HCT116 (cell line): ENCODE measurements around the gene KCNN3. TPM values are rescaled to one million over a fixed set of nuclear protein-coding genes. Genes with fewer than 3 reads are reported as not detected.

Experiments used
- ATAC-seq: fragments of 200-7000 bp; cut with Tn5 transposase; 2 replicates; pipeline ENCODE4 v1.9.1; 2020; ENCODE audit warnings: mild to moderate bottlenecking, moderate library complexity
- BruUV-seq: library from RNA; stranded (reverse); fragments of 400-500 nt; replicated peaks from 2 replicates; lab custom pipeline; 2021; lab: Mats Ljungman, UMichigan
- CTCF ChIA-PET: fragments of 300-600 bp; sonication (Branson Sonifier 250); formaldehyde crosslinking; loops from one replicate; lab custom pipeline; 2021; ENCODE audit warnings: antibody characterized with exemption; lab: Charles Lee
- POLR2A ChIA-PET: fragments of 300-600, 350-600 bp; sonication (Branson Sonifier 250); formaldehyde crosslinking; loops from one replicate; lab custom pipeline; 2021; ENCODE audit warnings: antibody characterized with exemption; lab: Charles Lee
- RAD21 ChIA-PET, 2 experiments: fragments of 300-600 bp; sonication (Branson Sonifier 250); formaldehyde crosslinking; loops; one replicate each; lab custom pipeline; 2023; ENCODE audit warnings: low total read pairs in 2 of 2; ENCODE audit not compliant: uncharacterized antibody in 2 of 2, unreplicated experiment in 2 of 2, low non-redundant PET in 1 of 2; lab: Charles Lee
- DNase-seq: peaks from one replicate; pipeline ENCODE4 v3.0.0-alpha.2; 2010; ENCODE audit warnings: low read depth, low spot score
- H2AFZ ChIP-seq: fragments of 200-600 bp; shearing (Covaris generic), sonication (generic); 2 replicates; pipeline ENCODE4 v1.6.1; 2017; ENCODE audit warnings: low read depth, mixed run types, mixed read lengths, antibody characterized with exemption, low read length; ENCODE audit not compliant: poor library complexity, severe bottlenecking
- H3K27ac ChIP-seq: 2 replicates; pipeline ENCODE4 v1.5.1; 2012; ENCODE audit warnings: low read depth, low read length
- H3K27me3 ChIP-seq: fragments of 200-600 bp; sonication (generic); 2 replicates; pipeline ENCODE4 v1.6.1; 2016; ENCODE audit warnings: mixed run types, low read length, mixed read lengths; ENCODE audit not compliant: insufficient read depth
- H3K36me3 ChIP-seq, 2 experiments: fragments of 200-500 bp in 1 of 2; fragments of 200-600 bp in 1 of 2; sonication (Bioruptor generic) in 1 of 2; sonication (generic) in 1 of 2; 2 replicates each; pipeline versions ENCODE4 v1.5.1 to v1.6.1; 2014 to 2016; ENCODE audit warnings: low read length in 2 of 2, inconsistent platforms in 1 of 2, mixed read lengths in 1 of 2, mixed run types in 1 of 2; ENCODE audit not compliant: insufficient read depth in 2 of 2, control insufficient read depth in 1 of 2
- H3K4me1 ChIP-seq, 2 experiments: fragments of 200-600 bp in 1 of 2; sonication (generic) in 1 of 2; 2 replicates each; pipeline versions ENCODE4 v1.5.1 to v1.6.1; 2012 to 2017; ENCODE audit warnings: low read length in 2 of 2, inconsistent platforms in 1 of 2, mild to moderate bottlenecking in 1 of 2, mixed read lengths in 1 of 2, mixed run types in 1 of 2, moderate library complexity in 1 of 2; ENCODE audit not compliant: insufficient read depth in 2 of 2, control insufficient read depth in 1 of 2
- H3K4me2 ChIP-seq: fragments of 200-600 bp; sonication (generic); 2 replicates; pipeline ENCODE4 v1.6.1; 2017; ENCODE audit warnings: mixed run types, low read length, mixed read lengths
- H3K4me3 ChIP-seq, 2 experiments: fragments of 200-600 bp in 1 of 2; sonication (generic) in 1 of 2; replicated peaks in 1 of 2; 2 replicates each; pipeline ENCODE4 v1.5.1; 2011 to 2016; ENCODE audit warnings: low read length in 2 of 2, control low read depth in 1 of 2, low read depth in 1 of 2, mild to moderate bottlenecking in 1 of 2, mixed read lengths in 1 of 2, mixed run types in 1 of 2
- H3K79me2 ChIP-seq: fragments of 200-600 bp; sonication (generic); 2 replicates; pipeline ENCODE4 v1.6.1; 2017; ENCODE audit warnings: mild to moderate bottlenecking, mixed run types, low read length, moderate library complexity, mixed read lengths; ENCODE audit not compliant: insufficient read depth
- H3K9ac ChIP-seq: fragments of 200-600 bp; sonication (generic); 2 replicates; pipeline ENCODE4 v1.6.1; 2016; ENCODE audit warnings: low read length, mixed read lengths
- H3K9me2 ChIP-seq: fragments of 200-600 bp; sonication (generic), shearing (Covaris generic); 2 replicates; pipeline ENCODE4 v1.6.1; 2017; ENCODE audit warnings: mixed run types, mild to moderate bottlenecking, moderate library complexity; ENCODE audit not compliant: insufficient read depth
- H3K9me3 ChIP-seq, 2 experiments: fragments of 200-500 bp in 1 of 2; fragments of 200-600 bp in 1 of 2; sonication (Bioruptor generic) in 1 of 2; sonication (generic) in 1 of 2; 2 replicates each; pipeline ENCODE4 v1.6.1; 2014 to 2017; ENCODE audit warnings: low read length in 2 of 2, mixed read lengths in 2 of 2, inconsistent platforms in 1 of 2, low read depth in 1 of 2, mild to moderate bottlenecking in 1 of 2, mixed run types in 1 of 2, moderate library complexity in 1 of 2; ENCODE audit not compliant: control insufficient read depth in 1 of 2, insufficient read depth in 1 of 2
- H4K20me1 ChIP-seq: fragments of 200-600 bp; sonication (generic), shearing (Covaris generic); 2 replicates; pipeline ENCODE4 v1.6.1; 2017; ENCODE audit warnings: mixed run types, mild to moderate bottlenecking, moderate library complexity; ENCODE audit not compliant: insufficient read depth
- CEBPB ChIP-seq: IDR thresholded peaks from 2 replicates; pipeline ENCODE4 v1.6.1; 2012; ENCODE audit warnings: low read depth
- EGR1 ChIP-seq: IDR thresholded peaks from 2 replicates; pipeline ENCODE4 v1.6.1; 2012; ENCODE audit warnings: low read depth
- ZBTB33 ChIP-seq: IDR thresholded peaks from 2 replicates; pipeline ENCODE4 v1.6.1; 2011; ENCODE audit warnings: mild to moderate bottlenecking, low read length, moderate library complexity; ENCODE audit not compliant: insufficient replicate concordance; ENCODE audit errors: extremely low read depth
- intact Hi-C: fragments of 100-400 bp; cut with micrococcal nuclease; formaldehyde crosslinking; loops from 2 replicates; pipeline ENCODE4 v1.10.0; 2022
- total RNA-seq: library from RNA; stranded (reverse); gene quantifications from one replicate; pipeline ENCODE4 v1.2.1, GENCODE V29; 2021; ENCODE audit not compliant: unreplicated experiment

The KCNN3 gene
- total RNA-seq, 1 experiment from 2014 or later = 1.1 TPM

GRCh38 chr1:154777781-154778180 lies 92.3 kb downstream of the KCNN3 start:
- Histone ChIP-seq H3K27ac (no peak overlapping the region), H3K9me3 (no peaks in the 10 kb centered on the region), H4K20me1 (no peaks in the 10 kb centered on the region), H3K9ac (no peak overlapping the region), H3K9me2 (no peaks in the 10 kb centered on the region), H3K36me3 (no peaks in the 10 kb centered on the region), H3K4me3 (no peak overlapping the region), H3K4me2 (peak overlapping the region; percentile 40), H2AFZ (no peak overlapping the region), H3K79me2 (no peaks in the 10 kb centered on the region), H3K27me3 (no peaks in the 10 kb centered on the region), H3K4me1 (peaks cover 6 to 20% of the 10 kb centered on the region in 2 experiments; a peak in 3 of 4 replicates)
- ATAC-seq = no peak; the same call in 1 of the 2 replicates
- no TSS peak for BruUV-seq
- POLR2A ChIA-PET = no interaction called here
- DNase-seq = no peak
- intact Hi-C loops = no loop called here
- CTCF ChIA-PET = no interaction called here
- RAD21 ChIA-PET = no interaction called here
- TF ChIP-seq CEBPB = no peak

GRCh38 chr1:154777154-154777553 lies 92.9 kb downstream of the KCNN3 start:
- no peaks in the 10 kb centered on the region for H3K79me2 ChIP-seq
- H2AFZ ChIP-seq = no peak overlapping the region
- ATAC-seq (peak; percentile 59), DNase-seq (no peak)
- no peaks in the 10 kb centered on the region for H3K36me3 ChIP-seq
- H3K9me3 ChIP-seq = no peaks in the 10 kb centered on the region
- no peak overlapping the region for H3K9ac ChIP-seq
- H3K4me1 ChIP-seq = peaks cover 6 to 20% of the 10 kb centered on the region in 2 experiments; a peak in 3 of 4 replicates
- ChIA-PET POLR2A (no interaction called here), RAD21 (no interaction called here), CTCF (no interaction called here)
- no peaks in the 10 kb centered on the region for H3K9me2 ChIP-seq
- intact Hi-C loops = no loop called here
- H3K4me2 ChIP-seq = peak overlapping the region; percentile 40
- no peaks in the 10 kb centered on the region for H3K27me3 ChIP-seq
- no peak overlapping the region for H3K4me3 ChIP-seq
- no peaks in the 10 kb centered on the region for H4K20me1 ChIP-seq
- no peak for TF ChIP-seq ZBTB33
- TF ChIP-seq EGR1 = peak; percentile 71; the same call in 1 of the 2 replicates
- no TSS peak for BruUV-seq
- no peak overlapping the region for H3K27ac ChIP-seq
